ENCODE data around the gene IRGQ.

DNA sequence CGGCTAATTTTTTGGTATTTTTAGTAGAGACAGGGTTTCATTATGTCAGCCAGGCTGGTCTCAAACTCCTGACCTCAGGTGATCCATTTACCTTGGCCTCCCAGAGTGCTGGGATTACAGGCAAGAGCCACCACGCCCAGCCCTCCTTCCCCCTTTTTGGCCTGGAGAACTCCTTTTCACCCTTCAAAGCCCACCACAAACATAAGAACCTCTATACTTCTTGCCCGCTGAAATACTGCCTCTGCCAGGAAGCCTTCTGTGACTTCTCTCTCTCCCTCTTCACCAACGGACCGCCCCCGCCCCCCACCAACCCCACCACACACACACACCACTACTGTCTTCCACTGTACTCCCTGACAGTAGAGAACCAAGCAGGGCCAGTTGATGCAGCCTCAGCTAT is 21.0 kb upstream of the IRGQ start:
- TF ChIP-seq, protein P1, sequence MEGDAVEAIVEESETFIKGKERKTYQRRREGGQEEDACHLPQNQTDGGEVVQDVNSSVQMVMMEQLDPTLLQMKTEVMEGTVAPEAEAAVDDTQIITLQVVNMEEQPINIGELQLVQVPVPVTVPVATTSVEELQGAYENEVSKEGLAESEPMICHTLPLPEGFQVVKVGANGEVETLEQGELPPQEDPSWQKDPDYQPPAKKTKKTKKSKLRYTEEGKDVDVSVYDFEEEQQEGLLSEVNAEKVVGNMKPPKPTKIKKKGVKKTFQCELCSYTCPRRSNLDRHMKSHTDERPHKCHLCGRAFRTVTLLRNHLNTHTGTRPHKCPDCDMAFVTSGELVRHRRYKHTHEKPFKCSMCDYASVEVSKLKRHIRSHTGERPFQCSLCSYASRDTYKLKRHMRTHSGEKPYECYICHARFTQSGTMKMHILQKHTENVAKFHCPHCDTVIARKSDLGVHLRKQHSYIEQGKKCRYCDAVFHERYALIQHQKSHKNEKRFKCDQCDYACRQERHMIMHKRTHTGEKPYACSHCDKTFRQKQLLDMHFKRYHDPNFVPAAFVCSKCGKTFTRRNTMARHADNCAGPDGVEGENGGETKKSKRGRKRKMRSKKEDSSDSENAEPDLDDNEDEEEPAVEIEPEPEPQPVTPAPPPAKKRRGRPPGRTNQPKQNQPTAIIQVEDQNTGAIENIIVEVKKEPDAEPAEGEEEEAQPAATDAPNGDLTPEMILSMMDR (IDR thresholded peaks at IDR 0.05): no peak
- no peak for TF ChIP-seq POLR2AphosphoS5 (IDR thresholded peaks at IDR 0.05)
- TF ChIP-seq POLR2A (IDR thresholded peaks at IDR 0.05): no peak
- no peak for TF ChIP-seq EP300 (IDR thresholded peaks at IDR 0.05)

Measured in stomach (tissue), 4 donors.